HL-60 (cell line): ENCODE results near the gene CHKB.

ENCODE experiments used
- DNase-seq, 2 experiments: peaks; one replicate each; pipeline ENCODE4 v3.0.0-alpha.2; 2010 to 2020; ENCODE audit warnings: low read depth in 1 of 2, low spot score in 1 of 2
- H3K27ac ChIP-seq: fragments of 250-450 bp; sonication (Bioruptor Pico); replicated peaks from 2 replicates; pipeline ENCODE4 v1.5.1; 2020; ENCODE audit warnings: mild to moderate bottlenecking, moderate library complexity
- H3K27me3 ChIP-seq: fragments of 250-450 bp; sonication (Bioruptor Pico); 2 replicates; pipeline ENCODE4 v1.5.1; 2021; ENCODE audit warnings: mild to moderate bottlenecking, moderate library complexity; ENCODE audit not compliant: insufficient read depth, poor library complexity, severe bottlenecking
- H3K4me3 ChIP-seq: replicated peaks from 2 replicates; pipeline ENCODE4 v1.5.1; 2011; ENCODE audit warnings: mild to moderate bottlenecking, control low read depth, low read length; ENCODE audit not compliant: insufficient read depth
- CTCF ChIP-seq: IDR thresholded peaks from one replicate; pipeline ENCODE4 v1.5.1; 2011; ENCODE audit warnings: low read length, control low read depth, inconsistent platforms; ENCODE audit not compliant: insufficient read depth
- GABPA ChIP-seq: IDR thresholded peaks from 2 replicates; pipeline ENCODE4 v1.6.1; 2012; ENCODE audit warnings: low read depth
- POLR2AphosphoS5 ChIP-seq: IDR thresholded peaks from 2 replicates; pipeline ENCODE4 v1.6.1; 2012; ENCODE audit warnings: low read depth
- SPI1 ChIP-seq: IDR thresholded peaks from 2 replicates; pipeline ENCODE4 v1.6.1; 2012; ENCODE audit warnings: low read depth, mild to moderate bottlenecking, borderline replicate concordance
- TF ChIP-seq, protein P1 (sequence below): IDR thresholded peaks from 2 replicates; pipeline ENCODE4 v1.6.1; 2012; ENCODE audit warnings: low read depth; ENCODE audit not compliant: insufficient replicate concordance

CHKB gene

GRCh38 chr22:50607659-50608020, 25.0 kb upstream of the CHKB start:
- Histone ChIP-seq H3K27me3 (peaks cover 41% of the 10 kb centered on the region), H3K4me3 (no peak overlapping the region), H3K27ac (no peak overlapping the region)
- no peak for DNase-seq
- TF ChIP-seq POLR2AphosphoS5, result no peak
- no peak for TF ChIP-seq SPI1
- TF ChIP-seq, protein P1, sequence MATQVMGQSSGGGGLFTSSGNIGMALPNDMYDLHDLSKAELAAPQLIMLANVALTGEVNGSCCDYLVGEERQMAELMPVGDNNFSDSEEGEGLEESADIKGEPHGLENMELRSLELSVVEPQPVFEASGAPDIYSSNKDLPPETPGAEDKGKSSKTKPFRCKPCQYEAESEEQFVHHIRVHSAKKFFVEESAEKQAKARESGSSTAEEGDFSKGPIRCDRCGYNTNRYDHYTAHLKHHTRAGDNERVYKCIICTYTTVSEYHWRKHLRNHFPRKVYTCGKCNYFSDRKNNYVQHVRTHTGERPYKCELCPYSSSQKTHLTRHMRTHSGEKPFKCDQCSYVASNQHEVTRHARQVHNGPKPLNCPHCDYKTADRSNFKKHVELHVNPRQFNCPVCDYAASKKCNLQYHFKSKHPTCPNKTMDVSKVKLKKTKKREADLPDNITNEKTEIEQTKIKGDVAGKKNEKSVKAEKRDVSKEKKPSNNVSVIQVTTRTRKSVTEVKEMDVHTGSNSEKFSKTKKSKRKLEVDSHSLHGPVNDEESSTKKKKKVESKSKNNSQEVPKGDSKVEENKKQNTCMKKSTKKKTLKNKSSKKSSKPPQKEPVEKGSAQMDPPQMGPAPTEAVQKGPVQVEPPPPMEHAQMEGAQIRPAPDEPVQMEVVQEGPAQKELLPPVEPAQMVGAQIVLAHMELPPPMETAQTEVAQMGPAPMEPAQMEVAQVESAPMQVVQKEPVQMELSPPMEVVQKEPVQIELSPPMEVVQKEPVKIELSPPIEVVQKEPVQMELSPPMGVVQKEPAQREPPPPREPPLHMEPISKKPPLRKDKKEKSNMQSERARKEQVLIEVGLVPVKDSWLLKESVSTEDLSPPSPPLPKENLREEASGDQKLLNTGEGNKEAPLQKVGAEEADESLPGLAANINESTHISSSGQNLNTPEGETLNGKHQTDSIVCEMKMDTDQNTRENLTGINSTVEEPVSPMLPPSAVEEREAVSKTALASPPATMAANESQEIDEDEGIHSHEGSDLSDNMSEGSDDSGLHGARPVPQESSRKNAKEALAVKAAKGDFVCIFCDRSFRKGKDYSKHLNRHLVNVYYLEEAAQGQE, result no peak
- TF ChIP-seq GABPA, result no peak
- no peak for TF ChIP-seq CTCF

DNA sequence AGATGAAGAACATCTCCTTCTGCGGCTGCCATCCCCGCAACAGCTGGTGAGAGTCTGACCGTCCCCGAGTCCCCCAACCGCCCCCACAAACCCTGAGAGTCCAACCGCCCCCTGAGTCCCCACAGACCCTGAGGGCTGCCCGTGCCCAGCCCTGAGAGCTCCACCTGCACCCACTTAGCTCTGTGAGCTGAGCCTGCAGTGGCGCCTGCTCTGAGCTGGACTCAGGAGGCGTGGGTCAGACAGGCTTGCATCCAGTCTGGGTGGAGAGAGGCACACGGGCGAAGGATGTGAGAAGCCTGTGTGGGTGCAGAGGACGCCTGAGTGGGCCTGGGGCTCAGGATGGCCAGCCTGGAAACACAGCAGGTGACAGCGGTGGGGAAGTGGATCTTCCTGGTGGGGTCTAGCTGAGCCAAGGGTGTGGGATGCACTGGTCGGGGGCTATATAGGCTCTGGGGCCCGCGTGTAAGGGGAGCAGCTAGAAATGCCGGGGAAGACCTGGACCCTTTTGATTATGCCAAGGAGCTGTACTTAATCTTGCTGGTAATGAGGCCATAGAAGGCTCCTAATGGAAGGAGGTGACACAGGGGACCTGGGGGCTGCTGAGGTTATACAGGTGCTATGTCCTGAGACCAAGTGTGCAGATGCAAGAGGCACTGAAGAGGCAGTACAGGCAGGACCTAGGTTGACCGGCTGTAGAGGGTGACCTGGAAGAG, 24.5 kb upstream of the CHKB start:
- Histone ChIP-seq H3K4me3 (no peak overlapping the region), H3K27ac (no peak overlapping the region), H3K27me3 (peaks cover 41% of the 10 kb centered on the region)
- TF ChIP-seq CTCF (no peak), GABPA (no peak), SPI1 (no peak), POLR2AphosphoS5 (no peak)
- TF ChIP-seq, protein P1, result no peak
- DNase-seq, result no peak

DNA sequence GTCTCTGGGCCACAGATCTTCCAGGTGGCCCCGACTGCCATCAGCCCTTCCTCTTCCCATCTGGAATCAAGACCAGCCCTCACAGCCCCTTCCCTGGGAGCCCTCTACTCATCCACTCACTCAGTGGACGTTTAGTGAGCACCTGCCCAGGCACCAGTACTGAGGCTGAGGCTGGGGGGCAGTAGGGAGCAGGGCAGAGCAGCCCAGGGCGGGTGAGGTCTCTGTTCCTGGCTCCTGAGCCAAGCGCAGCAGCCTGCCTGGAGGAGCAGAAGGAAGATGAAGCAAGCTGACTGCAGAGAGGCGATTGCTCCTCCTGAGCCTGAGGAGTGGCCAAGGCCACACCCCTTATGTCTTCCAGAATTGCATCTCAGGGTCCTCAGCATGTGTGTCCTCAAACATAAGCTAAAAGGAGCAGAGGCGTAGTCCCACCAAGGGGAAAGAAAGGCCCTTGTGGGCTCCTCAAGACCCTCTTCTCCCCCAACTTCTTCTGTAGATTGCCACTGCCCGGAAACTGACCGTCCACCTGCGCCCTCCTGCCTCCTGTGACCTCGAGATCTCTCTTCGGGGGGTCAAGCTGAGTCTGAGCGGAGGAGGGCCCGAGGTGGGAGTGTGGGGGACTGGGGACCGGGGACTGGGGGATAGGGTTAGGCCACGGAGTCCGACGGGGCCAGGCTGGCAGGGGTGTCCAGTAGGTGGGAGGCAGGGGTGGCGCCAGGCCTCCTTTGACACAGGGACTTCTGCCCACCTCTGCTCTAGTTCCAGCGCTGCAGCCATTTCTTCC, 23.7 kb upstream of the CHKB start:
- no peak for DNase-seq
- Histone ChIP-seq H3K27ac (no peak overlapping the region), H3K4me3 (no peak overlapping the region), H3K27me3 (peaks cover 41% of the 10 kb centered on the region)
- TF ChIP-seq, protein P1, result no peak
- no peak for TF ChIP-seq POLR2AphosphoS5
- TF ChIP-seq GABPA, result no peak
- no peak for TF ChIP-seq SPI1
- no peak for TF ChIP-seq CTCF
